K562 (cell line): ENCODE measurements around the gene AKAP13. TPM values are rescaled to one million over a fixed set of nuclear protein-coding genes. Genes with fewer than 3 reads are reported as not detected.

Source experiments
- ATAC-seq: fragments of 200-7000 bp; cut with Tn5 transposase; 3 replicates; pipeline ENCODE4 v1.9.1; 2020; ENCODE audit warnings: moderate library complexity
- BruUV-seq: library from RNA; stranded (reverse); fragments of 400-500 nt; replicated peaks from 2 replicates; lab custom pipeline; 2021; lab: Mats Ljungman, UMichigan
- CTCF ChIA-PET: fragments of 300-600 bp; formaldehyde crosslinking; extraction: SDS; loops from one replicate; lab custom pipeline; 2021; ENCODE audit warnings: low intra/inter-chr PET ratio; lab: Yijun Ruan, JAX
- POLR2A ChIA-PET: fragments of 300-600, 350-650 bp; sonication (Branson Sonifier 250); formaldehyde crosslinking; extraction: SDS; loops from one replicate; lab custom pipeline; 2021; ENCODE audit warnings: antibody characterized with exemption, inconsistent platforms; lab: Yijun Ruan, JAX
- DNase-seq, 4 experiments: peaks; one replicate each; pipeline versions ENCODE4 v3.0.0 to v3.0.0-alpha.2; 2011 to 2018; ENCODE audit warnings: low spot score in 3 of 4, mixed read lengths in 3 of 4; ENCODE audit errors: extremely low read depth in 1 of 4
- FAIRE-seq: peaks from 2 replicates; lab custom pipeline; 2011; peaks lifted over from hg19 to GRCh38; lab: Jason Lieb, UNC
- H2AFZ ChIP-seq: 2 replicates; pipeline ENCODE4 v1.6.0; 2011; ENCODE audit warnings: low read depth, low read length, control low read depth, inconsistent platforms
- H3K27ac ChIP-seq: fragments of 200-600 bp; 3 replicates; pipeline ENCODE4 v1.8.0; 2011; ENCODE audit warnings: low read depth, mild to moderate bottlenecking, control low read depth, inconsistent platforms, low read length, moderate library complexity, mixed read lengths; ENCODE audit errors: extremely low read depth
- H3K27me3 ChIP-seq, 2 experiments: fragments of 300-600 bp in 1 of 2; 2 replicates in 1 of 2; 3 replicates in 1 of 2; pipeline versions ENCODE4 v1.6.0 to v1.8.0; 2011; ENCODE audit warnings: inconsistent platforms in 2 of 2, low read length in 2 of 2, mild to moderate bottlenecking in 1 of 2, mixed read lengths in 1 of 2, moderate library complexity in 1 of 2; ENCODE audit not compliant: control insufficient read depth in 2 of 2, insufficient read depth in 2 of 2
- H3K36me3 ChIP-seq: fragments of 300-600 bp; 3 replicates; pipeline ENCODE4 v1.8.0; 2011; ENCODE audit warnings: mild to moderate bottlenecking, low read length, inconsistent platforms; ENCODE audit not compliant: control insufficient read depth, insufficient read depth
- H3K4me1 ChIP-seq, 2 experiments: fragments of 200-600 bp in 1 of 2; replicated peaks in 1 of 2; 2 replicates in 1 of 2; 3 replicates in 1 of 2; pipeline versions ENCODE4 v1.5.1 to v1.8.0; 2011; ENCODE audit warnings: inconsistent platforms in 2 of 2, low read length in 2 of 2, mild to moderate bottlenecking in 1 of 2, mixed read lengths in 1 of 2, moderate library complexity in 1 of 2; ENCODE audit not compliant: control insufficient read depth in 2 of 2, insufficient read depth in 2 of 2
- H3K4me2 ChIP-seq: 2 replicates; pipeline ENCODE4 v1.6.1; 2011; ENCODE audit warnings: low read length, control low read depth, inconsistent platforms, mixed read lengths; ENCODE audit not compliant: insufficient read depth
- H3K4me3 ChIP-seq: fragments of 200-600 bp; sonication (generic), shearing (Covaris generic); 2 replicates; pipeline ENCODE4 v1.5.1; 2016; ENCODE audit warnings: control low read depth, inconsistent platforms
- H3K79me2 ChIP-seq: fragments of 200-600 bp; 3 replicates; pipeline ENCODE4 v1.8.0; 2011; ENCODE audit warnings: low read length, inconsistent platforms; ENCODE audit not compliant: control insufficient read depth, insufficient read depth
- H3K9ac ChIP-seq, 2 experiments: 2 replicates each; pipeline versions ENCODE4 v1.6.0 to v1.6.1; 2011; ENCODE audit warnings: low read depth in 2 of 2, low read length in 2 of 2, control low read depth in 1 of 2, inconsistent platforms in 1 of 2, mild to moderate bottlenecking in 1 of 2, mixed read lengths in 1 of 2; ENCODE audit not compliant: insufficient read depth in 1 of 2
- H3K9me1 ChIP-seq: one replicate; pipeline ENCODE4 v1.6.0; 2011; ENCODE audit warnings: inconsistent platforms, mild to moderate bottlenecking, low read length, moderate library complexity; ENCODE audit not compliant: control insufficient read depth, insufficient read depth
- H3K9me3 ChIP-seq: replicated peaks from 2 replicates; pipeline ENCODE4 v1.5.1; 2011; ENCODE audit warnings: low read depth, low read length, inconsistent platforms; ENCODE audit not compliant: control insufficient read depth, insufficient read depth
- H4K20me1 ChIP-seq: replicated peaks from 2 replicates; pipeline ENCODE4 v1.6.1; 2011; ENCODE audit warnings: low read length, inconsistent platforms, mixed read lengths; ENCODE audit not compliant: control insufficient read depth, insufficient read depth
- CBFA2T3 ChIP-seq: fragments of 450-650 bp; IDR thresholded peaks from 2 replicates; pipeline ENCODE4 v1.6.1; 2017
- CBX2 ChIP-seq: fragments of 200-600 bp; sonication (generic); IDR thresholded peaks from one replicate; pipeline ENCODE4 v1.6.1; 2012; ENCODE audit warnings: mild to moderate bottlenecking, low read length, inconsistent platforms; ENCODE audit not compliant: insufficient read depth, poor library complexity, severe bottlenecking
- EP400 ChIP-seq: fragments of 450-650 bp; IDR thresholded peaks from 2 replicates; pipeline ENCODE4 v1.6.1; 2017; ENCODE audit warnings: antibody characterized with exemption, mild to moderate bottlenecking, moderate library complexity
- SRSF7 ChIP-seq: fragments of 200-400 bp; formaldehyde crosslinking; optimal IDR thresholded peaks from 2 replicates; pipeline ENCODE3; 2017; ENCODE audit warnings: mild to moderate bottlenecking, low read depth, low read length
- WGBS: fragments of 100-300 bp; shearing (Covaris generic); methylation state at CpG from one replicate; pipeline ENCODE4 v1.1.6; 2016; ENCODE audit warnings: low coverage, mixed read lengths; ENCODE audit not compliant: insufficient coverage; ENCODE audit errors: missing lambda C conversion rate; 5-methylcytosine and 5-hydroxymethylcytosine counted together
- in situ Hi-C: fragments of 300-500 bp; cut with MboI; formaldehyde crosslinking; loops from 4 replicates; pipeline ENCODE4 v1.15.0; 2018; ENCODE audit warnings: inconsistent platforms, mixed read lengths
- intact Hi-C: fragments of 100-400 bp; cut with micrococcal nuclease; formaldehyde crosslinking; loops from 2 replicates; pipeline ENCODE4 v1.14.2; 2022
- polyA plus RNA-seq, 8 experiments: library from polyadenylated mRNA; depleted of rRNA in 4 of 8; stranded (reverse) in 5 of 8; unstranded in 3 of 8; fragments of >200 nt; fragmentation: Nextera tagmentation in 2 of 8; fragmentation: Illumina TruSeq in 1 of 8; extraction: Ambion mirVana in 2 of 8; extraction: Trizol in 1 of 8; gene quantifications; 2 replicates each; pipeline versions ENCODE4 v1.2.1 to v1.2.3, GENCODE V29; 2011 to 2014; ENCODE audit warnings: inconsistent platforms in 1 of 8, missing spikeins in 1 of 8
- total RNA-seq, 7 experiments: library from RNA; depleted of rRNA in 6 of 7; stranded (reverse); fragments of >200 nt in 6 of 7; fragmentation: Illumina TruSeq in 2 of 7; extraction: Trizol in 2 of 7; gene quantifications; 2 replicates each; pipeline versions ENCODE4 v1.2.1 to v1.2.3, GENCODE V29; 2011 to 2021; ENCODE audit warnings: low replicate concordance in 1 of 7
- TF ChIP-seq, protein P1 (sequence below): fragments of 250-450 bp; sonication (Bioruptor Pico); IDR thresholded peaks from 2 replicates; pipeline ENCODE4 v1.8.0; 2022; ENCODE audit warnings: moderate library complexity, mild to moderate bottlenecking, inconsistent platforms
- TF ChIP-seq, protein P2 (sequence below): fragments of 250-450 bp; sonication (Bioruptor Pico); IDR thresholded peaks from 2 replicates; pipeline ENCODE4 v1.8.0; 2022; ENCODE audit warnings: inconsistent platforms

AKAP13 gene
- total and polyA plus RNA-seq, 9 of the 15 experiments (the other 6 are each of a cell fraction or from before 2014, with no cell fraction given), result 0.03 to 1.7 (median 0.42) TPM

DNA sequence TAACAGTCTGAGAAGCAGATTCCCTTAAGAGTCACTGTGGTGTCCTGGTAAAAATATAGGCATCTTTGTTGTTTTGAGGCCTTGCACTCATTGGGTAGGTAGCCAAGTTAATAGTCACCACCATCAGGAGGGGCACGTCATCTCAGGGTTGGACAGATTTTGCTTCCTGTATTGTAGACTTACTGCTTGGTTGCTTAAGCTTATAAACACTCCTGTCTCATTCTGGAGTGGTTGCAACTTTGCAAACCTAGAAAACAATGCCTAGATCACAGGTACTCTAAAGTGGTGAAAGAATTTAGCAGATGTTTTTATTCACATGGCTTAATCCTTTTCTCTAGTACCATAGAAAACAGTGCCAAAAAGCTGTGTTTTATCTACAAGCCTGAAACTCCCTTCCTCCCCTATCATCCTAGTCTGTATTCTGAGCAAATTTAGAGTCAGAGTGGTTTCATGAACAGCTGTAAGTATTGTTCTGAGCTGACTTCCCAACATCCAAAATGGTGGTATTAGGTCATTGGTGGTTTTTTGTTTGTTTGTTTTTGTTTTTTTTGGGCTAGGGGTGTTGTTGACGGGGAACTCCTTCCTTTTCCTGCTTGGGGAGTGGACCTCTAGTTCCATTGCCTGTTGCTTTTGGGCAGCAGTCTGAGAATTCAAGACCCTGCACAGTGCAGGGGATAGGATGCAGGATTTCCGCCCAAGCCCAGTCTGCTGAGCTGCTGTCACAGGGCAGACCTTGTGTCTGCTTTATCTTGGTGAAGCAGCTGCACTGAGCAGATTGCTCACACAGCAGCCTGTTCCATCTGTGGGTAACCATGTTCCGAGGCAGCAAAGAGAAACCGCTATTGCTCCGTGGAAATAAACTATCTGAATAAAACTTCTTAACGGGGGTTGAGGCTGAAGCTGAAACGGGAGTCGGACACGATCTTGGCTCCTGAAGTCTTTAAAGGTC is 202.0 kb downstream of the AKAP13 start (continued):
- TF ChIP-seq, protein P1, sequence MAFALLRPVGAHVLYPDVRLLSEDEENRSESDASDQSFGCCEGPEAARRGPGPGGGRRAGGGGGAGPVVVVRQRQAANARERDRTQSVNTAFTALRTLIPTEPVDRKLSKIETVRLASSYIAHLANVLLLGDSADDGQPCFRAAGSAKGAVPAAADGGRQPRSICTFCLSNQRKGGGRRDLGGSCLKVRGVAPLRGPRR, result no peak
- peak; percentile 77 for TF ChIP-seq CBFA2T3
- no peak for TF ChIP-seq SRSF7
- TF ChIP-seq EP400, result no peak
- TF ChIP-seq CBX2, result no peak
- TF ChIP-seq, protein P2, sequence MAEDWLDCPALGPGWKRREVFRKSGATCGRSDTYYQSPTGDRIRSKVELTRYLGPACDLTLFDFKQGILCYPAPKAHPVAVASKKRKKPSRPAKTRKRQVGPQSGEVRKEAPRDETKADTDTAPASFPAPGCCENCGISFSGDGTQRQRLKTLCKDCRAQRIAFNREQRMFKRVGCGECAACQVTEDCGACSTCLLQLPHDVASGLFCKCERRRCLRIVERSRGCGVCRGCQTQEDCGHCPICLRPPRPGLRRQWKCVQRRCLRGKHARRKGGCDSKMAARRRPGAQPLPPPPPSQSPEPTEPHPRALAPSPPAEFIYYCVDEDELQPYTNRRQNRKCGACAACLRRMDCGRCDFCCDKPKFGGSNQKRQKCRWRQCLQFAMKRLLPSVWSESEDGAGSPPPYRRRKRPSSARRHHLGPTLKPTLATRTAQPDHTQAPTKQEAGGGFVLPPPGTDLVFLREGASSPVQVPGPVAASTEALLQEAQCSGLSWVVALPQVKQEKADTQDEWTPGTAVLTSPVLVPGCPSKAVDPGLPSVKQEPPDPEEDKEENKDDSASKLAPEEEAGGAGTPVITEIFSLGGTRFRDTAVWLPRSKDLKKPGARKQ (CRISPR knock-in tag), result no peak

- CTCF ChIA-PET, result no interaction called here
- Histone ChIP-seq H3K9me3 (no peaks in the 10 kb centered on the region), H3K27ac (no peak overlapping the region), H3K4me1 (no peaks in the 10 kb centered on the region), H3K79me2 (no peaks in the 10 kb centered on the region), H3K4me3 (no peak overlapping the region), H3K4me2 (no peak overlapping the region), H2AFZ (no peak overlapping the region), H3K9ac (no peak overlapping the region), H3K36me3 (no peaks in the 10 kb centered on the region), H3K9me1 (no peaks in the 10 kb centered on the region), H3K27me3 (no peaks in the 10 kb centered on the region), H4K20me1 (no peaks in the 10 kb centered on the region)
- no TSS peak for BruUV-seq
- ATAC-seq, result no peak
- WGBS, result 2% methylated on average over 4 of the region's 4 CpGs
- no peak for DNase-seq
- POLR2A ChIA-PET, result no interaction called here
- intact Hi-C loops (no loop called here), in situ Hi-C loops (no loop called here)
- FAIRE-seq, result no peak
These were observed 203.0 kb downstream of the AKAP13 start for GRCh38 chr15:85583442-85583841.
